IMR-90 (cell line): ENCODE measurements around the gene DEDD2. TPM values are rescaled to one million over a fixed set of nuclear protein-coding genes. Genes with fewer than 3 reads are reported as not detected.
A peak's percentile ranks its signal among the peaks of the same experiment; 100 is the strongest.

ENCODE experiments used
- ATAC-seq: fragments of 200-7000 bp; cut with Tn5 transposase; 2 replicates; pipeline ENCODE4 v1.9.1; 2020; ENCODE audit warnings: low read depth, mild to moderate bottlenecking, moderate library complexity
- BruUV-seq: library from RNA; stranded (reverse); fragments of 400-500 nt; replicated peaks from 2 replicates; lab custom pipeline; 2021; lab: Mats Ljungman, UMichigan
- CTCF ChIA-PET: fragments of 300-600 bp; formaldehyde crosslinking; extraction: SDS; loops from one replicate; lab custom pipeline; 2021; ENCODE audit warnings: antibody characterized with exemption; lab: Yijun Ruan, JAX
- POLR2A ChIA-PET: fragments of 300-600 bp; sonication (Branson Sonifier 250); formaldehyde crosslinking; loops from one replicate; lab custom pipeline; 2022; ENCODE audit warnings: antibody characterized with exemption; ENCODE audit not compliant: unreplicated experiment; lab: Charles Lee
- DNase-seq: peaks from one replicate; pipeline ENCODE4 v3.0.0; 2013
- H2AFZ ChIP-seq: replicated peaks from 2 replicates; pipeline ENCODE3; 2013; ENCODE audit warnings: low read length, mild to moderate bottlenecking; ENCODE audit not compliant: poor library complexity
- H2AK5ac ChIP-seq: 2 replicates; pipeline ENCODE4 v1.6.1; 2013; ENCODE audit warnings: low read depth, low read length, inconsistent platforms
- H2AK9ac ChIP-seq: replicated peaks from 2 replicates; pipeline ENCODE3; 2013; ENCODE audit warnings: mild to moderate bottlenecking, low read depth, low read length, moderate library complexity; ENCODE audit not compliant: poor library complexity
- H2BK120ac ChIP-seq: 2 replicates; pipeline ENCODE4 v1.6.1; 2013; ENCODE audit warnings: low read depth, low read length, inconsistent platforms
- H2BK15ac ChIP-seq: 3 replicates; pipeline ENCODE4 v1.6.1; 2013; ENCODE audit warnings: low read depth, low read length, inconsistent platforms
- H2BK20ac ChIP-seq: 2 replicates; pipeline ENCODE4 v1.6.1; 2013; ENCODE audit warnings: low read depth, mild to moderate bottlenecking, inconsistent platforms, low read length, moderate library complexity
- H2BK5ac ChIP-seq: 2 replicates; pipeline ENCODE4 v1.6.1; 2013; ENCODE audit warnings: mild to moderate bottlenecking, low read depth, low read length, inconsistent platforms; ENCODE audit not compliant: poor library complexity, severe bottlenecking
- H3K14ac ChIP-seq: replicated peaks from 2 replicates; pipeline ENCODE4 v1.6.1; 2013; ENCODE audit warnings: low read depth, low read length, inconsistent platforms
- H3K18ac ChIP-seq: 2 replicates; pipeline ENCODE4 v1.6.1; 2013; ENCODE audit warnings: low read depth, low read length, control low read depth
- H3K23ac ChIP-seq: 2 replicates; pipeline ENCODE4 v1.6.1; 2013; ENCODE audit warnings: low read depth, low read length, inconsistent platforms
- H3K27ac ChIP-seq: 2 replicates; pipeline ENCODE4 v1.5.1; 2013; ENCODE audit warnings: mild to moderate bottlenecking, control low read depth, low read length; ENCODE audit not compliant: insufficient read depth
- H3K27me3 ChIP-seq: 2 replicates; pipeline ENCODE4 v1.6.1; 2013; ENCODE audit warnings: low read length; ENCODE audit not compliant: control insufficient read depth, insufficient read depth
- H3K36me3 ChIP-seq: 2 replicates; pipeline ENCODE4 v1.6.1; 2013; ENCODE audit warnings: low read length, mixed read lengths; ENCODE audit not compliant: control insufficient read depth, insufficient read depth
- H3K4ac ChIP-seq: 2 replicates; pipeline ENCODE4 v1.6.1; 2013; ENCODE audit warnings: low read depth, low read length, inconsistent platforms
- H3K4me1 ChIP-seq: 2 replicates; pipeline ENCODE4 v1.6.1; 2013; ENCODE audit warnings: low read length, mixed read lengths; ENCODE audit not compliant: control insufficient read depth, insufficient read depth
- H3K4me2 ChIP-seq: 2 replicates; pipeline ENCODE4 v1.6.1; 2013; ENCODE audit warnings: low read depth, mild to moderate bottlenecking, control low read depth, low read length, moderate library complexity
- H3K4me3 ChIP-seq: 2 replicates; pipeline ENCODE4 v1.5.1; 2013; ENCODE audit warnings: low read depth, mild to moderate bottlenecking, control low read depth, low read length, moderate library complexity; ENCODE audit not compliant: insufficient read depth
- H3K56ac ChIP-seq: 2 replicates; pipeline ENCODE4 v1.6.1; 2013; ENCODE audit warnings: low read length, inconsistent platforms; ENCODE audit not compliant: insufficient read depth; ENCODE audit errors: extremely low read depth
- H3K79me1 ChIP-seq, 2 experiments: 2 replicates each; pipeline ENCODE4 v1.6.1; 2013; ENCODE audit warnings: low read length in 2 of 2, inconsistent platforms in 1 of 2, low read depth in 1 of 2
- H3K9ac ChIP-seq: 2 replicates; pipeline ENCODE4 v1.6.1; 2013; ENCODE audit warnings: low read depth, low read length, control low read depth
- H3K9me1 ChIP-seq: 2 replicates; pipeline ENCODE4 v1.6.1; 2013; ENCODE audit warnings: low read length, inconsistent platforms; ENCODE audit not compliant: insufficient read depth
- H3K9me3 ChIP-seq: 2 replicates; pipeline ENCODE4 v1.6.1; 2013; ENCODE audit warnings: low read length; ENCODE audit not compliant: control insufficient read depth, insufficient read depth
- H4K20me1 ChIP-seq: 2 replicates; pipeline ENCODE4 v1.6.1; 2013; ENCODE audit warnings: low read length, inconsistent platforms; ENCODE audit not compliant: insufficient read depth
- H4K5ac ChIP-seq: 2 replicates; pipeline ENCODE4 v1.6.1; 2013; ENCODE audit warnings: mild to moderate bottlenecking, low read depth, low read length, control low read depth
- H4K8ac ChIP-seq, 2 experiments: 2 replicates each; pipeline ENCODE4 v1.6.1; 2013; ENCODE audit warnings: low read depth in 2 of 2, low read length in 2 of 2, control low read depth in 1 of 2, inconsistent platforms in 1 of 2
- H4K91ac ChIP-seq: 2 replicates; pipeline ENCODE4 v1.6.1; 2013; ENCODE audit warnings: low read depth, low read length, inconsistent platforms; ENCODE audit not compliant: insufficient read depth
- MAFK ChIP-seq: IDR thresholded peaks from 2 replicates; pipeline ENCODE4 v1.6.1; 2012; ENCODE audit warnings: low read depth, low read length, improper control_type of control experiment
- MAZ ChIP-seq: IDR thresholded peaks from 2 replicates; pipeline ENCODE4 v1.6.1; 2012; ENCODE audit warnings: low read depth, mild to moderate bottlenecking, low read length, improper control_type of control experiment, moderate library complexity, borderline replicate concordance
- dilution Hi-C: fragments of 300-500 bp; cut with HindIII; formaldehyde crosslinking; loops from one replicate; pipeline ENCODE4 v1.14.3; 2018; ENCODE audit warnings: low sequenced_read_pairs; ENCODE audit not compliant: unreplicated experiment
- in situ Hi-C: fragments of 300-500 bp; cut with MboI; formaldehyde crosslinking; loops from 3 replicates; pipeline ENCODE4 v1.14.3; 2019; ENCODE audit warnings: low sequenced_read_pairs, inconsistent platforms, mixed read lengths
- intact Hi-C: fragments of 100-400 bp; cut with micrococcal nuclease; formaldehyde crosslinking; loops from 2 replicates; pipeline ENCODE4 v1.10.0; 2022
- polyA plus RNA-seq, 3 experiments: library from polyadenylated mRNA; depleted of rRNA; stranded (reverse); fragments of >200 nt; gene quantifications; 2 replicates each; pipeline ENCODE4 v1.2.3, GENCODE V29; 2012; ENCODE audit warnings: low replicate concordance in 1 of 3
- total RNA-seq: library from RNA; depleted of rRNA; stranded (reverse); fragments of >200 nt; gene quantifications from 2 replicates; pipeline ENCODE4 v1.2.3, GENCODE V29; 2012

DEDD2 gene
- total and polyA plus RNA-seq, 2 of the 4 experiments (the other 2 are of a cell fraction) = 8.2 to 21.0 TPM

DNA sequence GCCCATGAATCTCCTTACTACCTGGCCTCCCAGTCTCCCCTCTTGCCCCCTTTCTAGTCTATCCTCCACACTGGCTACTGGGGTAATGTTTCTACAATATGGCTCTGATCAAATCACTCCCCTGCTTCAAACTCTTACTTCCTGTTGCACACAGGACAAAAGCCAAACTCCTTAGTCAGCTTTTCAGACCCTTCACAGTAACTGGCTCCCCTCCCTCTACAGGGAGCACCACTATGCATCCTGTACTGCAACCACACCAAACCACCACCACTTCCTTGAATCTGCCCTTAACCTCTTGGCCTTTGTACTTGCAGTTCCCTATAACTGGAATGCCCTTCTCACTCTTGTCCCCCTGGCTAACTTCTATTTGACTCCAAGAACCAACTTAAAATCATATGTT lies 32.2 kb downstream of the DEDD2 start:
- Histone ChIP-seq H3K4me1 (peaks cover 4% of the 10 kb centered on the region), H2BK5ac (no peak overlapping the region), H2AK5ac (no peak overlapping the region; the same call in 1 of the 2 replicates), H3K56ac (no peak overlapping the region), H3K27ac (no peak overlapping the region), H2AFZ (peak overlapping the region; percentile 76), H4K8ac (peak overlapping the region in 1 of 2 experiments; percentile 50; a peak in 1 of 4 replicates), H2BK15ac (no peak overlapping the region), H3K4me3 (no peak overlapping the region), H3K14ac (peak overlapping the region; percentile 74), H4K20me1 (no peaks in the 10 kb centered on the region), H2BK20ac (peak overlapping the region; percentile 40; the same call in 1 of the 2 replicates), H3K9me3 (no peaks in the 10 kb centered on the region), H3K79me1 (no peaks in the 10 kb centered on the region), H3K36me3 (no peaks in the 10 kb centered on the region), H3K27me3 (peaks cover 16% of the 10 kb centered on the region), H3K9ac (no peak overlapping the region), H3K23ac (no peak overlapping the region), H4K91ac (no peak overlapping the region), H3K18ac (no peak overlapping the region), H3K4me2 (no peak overlapping the region), H3K4ac (no peak overlapping the region), H4K5ac (no peak overlapping the region), H2BK120ac (no peak overlapping the region), H2AK9ac (no peak overlapping the region), H3K9me1 (no peaks in the 10 kb centered on the region; the same call in 1 of the 2 replicates)
- in situ Hi-C loops = loop anchor here (5.0 kb wide), 1 partner anchor 78 kb away; no protein-coding TSS in a partner anchor
- BruUV-seq = no TSS peak
- dilution Hi-C loops = no loop called here
- intact Hi-C loops = no loop called here
- peak; percentile 28 for DNase-seq
- TF ChIP-seq MAZ (no peak), MAFK (peak; percentile 78)
- POLR2A ChIA-PET = no interaction called here
- ATAC-seq = no peak
- CTCF ChIA-PET = interaction anchor here (0.6 to 3.0 kb wide), 3 partner anchors 20 to 1553 kb away, joined by 3 to 9 read pairs (median 4); no protein-coding TSS in a partner anchor
